ENCODE data around the gene VPS13D.

Gene VPS13D

DNA sequence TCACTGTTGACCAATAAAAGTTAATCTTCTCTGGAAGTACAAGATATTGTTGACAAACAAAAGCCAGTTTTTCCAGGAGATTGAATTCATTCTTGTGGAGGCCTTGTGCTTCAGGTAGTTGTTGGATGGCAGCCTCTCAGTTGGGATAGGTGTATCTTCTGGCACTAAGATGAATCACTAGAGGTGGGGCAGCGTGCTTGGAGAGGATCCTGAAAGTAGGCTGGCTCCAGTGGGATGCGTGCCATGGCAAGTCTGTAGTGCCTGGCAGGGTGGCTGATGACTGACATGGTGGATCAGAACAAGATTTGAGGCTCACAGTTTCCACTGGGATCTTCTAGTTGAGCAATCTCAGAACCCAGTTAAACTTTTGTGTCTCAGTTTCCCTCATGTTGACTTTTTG is 2.4 kb downstream of the VPS13D start:
- DNase-seq (ENCODE audit: low read depth), result no peak

DNA sequence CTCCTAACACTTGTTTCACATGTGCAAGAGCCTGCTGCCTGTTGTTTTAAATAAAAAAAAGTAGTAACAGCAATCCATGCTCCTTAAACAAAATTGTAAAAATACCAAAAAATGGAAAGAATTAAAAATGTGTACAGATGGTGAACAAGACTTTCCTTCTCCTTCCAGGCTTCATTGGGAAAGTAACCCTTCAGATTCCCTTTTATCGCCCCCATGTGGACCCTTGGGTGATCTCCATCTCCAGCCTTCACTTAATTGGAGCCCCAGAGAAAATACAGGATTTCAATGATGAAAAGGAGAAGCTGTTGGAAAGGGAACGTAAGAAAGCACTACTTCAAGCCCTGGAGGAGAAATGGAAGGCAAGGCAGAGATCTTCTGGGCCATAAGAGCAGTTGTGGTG is 14.2 kb downstream of the VPS13D start:
- DNase-seq (ENCODE audit: low read depth), result no peak

DNA sequence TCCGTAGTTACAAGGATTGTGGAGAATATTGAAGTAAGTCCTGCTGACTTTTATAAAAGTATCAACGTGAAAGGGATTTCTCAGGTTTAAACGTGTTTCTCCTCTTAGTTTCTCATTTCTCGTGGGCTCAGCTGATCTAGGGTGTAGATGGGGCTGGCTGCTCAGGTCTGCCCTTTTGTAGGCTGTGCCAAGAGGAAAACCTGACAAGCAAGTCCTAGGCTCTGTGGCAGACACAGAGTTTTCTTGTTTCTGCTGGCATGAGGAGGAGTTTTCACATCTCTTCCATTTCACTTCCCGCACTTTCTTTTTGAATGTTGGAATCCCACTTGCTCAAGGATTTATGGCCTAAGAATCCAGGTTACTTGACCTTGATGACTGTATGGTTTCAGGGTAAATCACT is 14.8 kb downstream of the VPS13D start:
- no peak for DNase-seq (ENCODE audit: low read depth)

DNA sequence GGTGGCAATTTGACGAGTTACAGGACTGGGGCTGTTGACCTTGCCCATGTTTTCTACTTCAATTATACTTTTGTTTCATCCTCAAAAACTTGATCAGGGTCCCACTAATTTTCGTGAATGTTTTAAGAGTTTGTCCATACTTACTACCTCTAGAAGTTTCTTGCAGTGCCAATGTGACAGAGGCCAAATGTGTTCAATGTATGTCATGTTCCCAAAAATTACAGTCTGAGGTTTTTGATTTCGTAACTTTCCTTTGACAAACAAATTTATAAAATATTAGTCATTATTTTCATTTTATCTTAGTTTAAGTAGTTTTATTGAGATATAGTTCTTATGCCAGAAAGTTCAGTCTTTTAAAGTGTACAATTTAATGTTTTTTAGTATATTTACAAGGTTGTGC is 15.3 kb downstream of the VPS13D start:
- no peak for DNase-seq (ENCODE audit: low read depth)

DNA sequence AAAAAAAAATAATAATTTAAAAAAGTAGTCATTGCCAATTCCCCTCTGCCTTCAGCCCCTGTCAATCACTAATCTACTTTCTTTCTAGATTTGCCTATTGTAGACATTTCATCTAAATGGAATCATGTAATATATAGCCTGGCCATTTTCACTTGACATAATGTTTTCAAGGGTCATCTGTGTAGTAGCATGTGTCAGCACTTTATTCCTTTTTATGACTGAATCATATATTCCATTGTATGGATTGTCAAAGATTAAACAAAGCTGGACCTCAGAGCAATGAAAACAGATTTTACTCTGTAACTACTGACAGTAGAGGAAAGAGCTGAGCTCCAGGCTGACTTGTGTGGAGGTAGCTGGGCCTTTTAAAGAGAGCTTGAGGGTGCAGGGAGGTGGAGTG is 15.9 kb downstream of the VPS13D start:
- DNase-seq (ENCODE audit: low read depth), result no peak

DNA sequence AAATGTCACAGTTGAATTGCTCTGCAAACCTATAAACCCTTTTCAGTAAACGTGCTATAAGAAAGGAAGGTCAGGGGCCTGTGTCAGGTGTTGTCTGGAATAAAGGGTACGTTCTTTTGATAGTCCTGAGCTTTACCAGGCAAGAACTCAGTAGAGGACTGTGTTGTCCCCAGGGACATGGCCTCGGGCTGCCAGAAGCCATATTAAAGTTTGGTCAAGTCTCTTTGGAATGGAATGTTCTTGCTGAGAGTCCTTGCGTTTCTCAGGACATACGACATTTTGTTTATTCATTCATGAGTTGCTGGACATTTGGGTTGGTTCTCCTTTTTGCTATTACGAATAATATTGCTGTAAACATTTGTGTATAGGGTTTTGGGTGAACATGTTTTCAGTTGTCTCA is 16.8 kb downstream of the VPS13D start:
- DNase-seq (ENCODE audit: low read depth), result no peak

- DNase-seq (ENCODE audit: low read depth), result no peak
Observed at GRCh38 chr1:12249181-12249580, 19.4 kb downstream of the VPS13D start.

- no peak for DNase-seq (ENCODE audit: low read depth)
Observed at GRCh38 chr1:12249748-12250147, 19.9 kb downstream of the VPS13D start.

GRCh38 chr1:12251442-12251841 is 21.6 kb downstream of the VPS13D start:
- no peak for DNase-seq (ENCODE audit: low read depth)

DNA sequence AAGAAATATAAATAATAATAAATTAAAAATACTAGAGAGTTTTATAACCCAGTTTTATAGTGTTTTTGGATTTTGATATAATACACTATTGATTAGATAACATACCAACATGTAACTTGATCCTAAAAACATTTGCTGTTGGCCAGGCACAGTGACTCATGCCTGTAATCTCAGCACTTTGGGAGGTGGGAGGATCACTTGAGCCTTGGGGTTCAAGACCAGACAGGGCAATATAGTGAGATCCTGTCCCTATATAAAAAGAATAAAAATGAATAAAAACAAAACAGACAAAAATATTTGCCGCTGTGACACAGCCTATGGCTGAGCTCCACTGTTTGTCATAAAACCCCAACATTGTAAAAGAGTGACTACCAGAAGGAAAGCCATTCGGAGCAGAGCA is 26.1 kb downstream of the VPS13D start:
- no peak for DNase-seq (ENCODE audit: low read depth)

- no peak for DNase-seq (ENCODE audit: low read depth)
Observed at GRCh38 chr1:12258272-12258671, 28.4 kb downstream of the VPS13D start.

- no peak for DNase-seq (ENCODE audit: low read depth)
Observed at GRCh38 chr1:12269351-12269750, 39.5 kb downstream of the VPS13D start.

DNA sequence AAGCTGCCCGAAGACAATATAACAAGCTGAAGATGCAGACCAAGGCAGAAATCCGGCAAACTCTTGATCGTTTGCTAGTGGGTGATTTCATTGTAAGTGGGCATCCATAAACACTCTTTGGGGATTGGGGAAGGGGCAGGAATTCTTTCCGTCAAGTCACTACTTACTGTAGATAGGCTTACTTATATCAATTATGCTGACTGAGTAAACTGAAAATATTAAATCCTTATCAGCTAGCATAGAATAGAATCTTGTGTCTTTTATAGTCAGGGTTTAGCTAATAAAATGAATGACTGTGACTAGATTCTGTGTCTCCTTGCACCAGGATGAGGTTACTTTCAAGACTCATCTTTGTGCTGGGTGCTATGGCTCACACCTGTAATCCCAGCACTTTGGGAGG is 41.2 kb downstream of the VPS13D start:
- DNase-seq (ENCODE audit: low read depth), result no peak

DNA sequence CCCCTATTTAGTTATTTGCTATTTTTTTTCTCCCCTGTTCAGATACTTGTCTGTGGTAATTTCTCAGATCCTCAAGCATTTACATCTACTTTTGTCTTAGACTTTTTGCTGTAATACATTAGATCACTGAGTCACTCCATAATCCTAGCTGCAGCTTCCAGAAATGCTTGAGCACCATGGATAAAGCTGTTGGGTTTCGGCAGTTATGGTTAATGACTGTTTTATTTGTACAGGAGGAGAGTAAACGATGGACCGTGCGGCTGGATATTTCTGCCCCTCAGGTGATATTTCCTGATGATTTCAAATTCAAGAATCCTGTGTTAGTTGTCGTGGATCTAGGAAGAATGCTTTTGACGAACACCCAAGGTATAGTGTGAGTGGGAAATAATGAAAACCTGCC is 42.9 kb downstream of the VPS13D start:
- no peak for DNase-seq (ENCODE audit: low read depth)

- DNase-seq (ENCODE audit: low read depth), result no peak
Observed at GRCh38 chr1:12275370-12275769, 45.5 kb downstream of the VPS13D start.

GRCh38 chr1:12276225-12276624 is 46.4 kb downstream of the VPS13D start:
- peak; percentile 23 for DNase-seq (ENCODE audit: low read depth)

DNA sequence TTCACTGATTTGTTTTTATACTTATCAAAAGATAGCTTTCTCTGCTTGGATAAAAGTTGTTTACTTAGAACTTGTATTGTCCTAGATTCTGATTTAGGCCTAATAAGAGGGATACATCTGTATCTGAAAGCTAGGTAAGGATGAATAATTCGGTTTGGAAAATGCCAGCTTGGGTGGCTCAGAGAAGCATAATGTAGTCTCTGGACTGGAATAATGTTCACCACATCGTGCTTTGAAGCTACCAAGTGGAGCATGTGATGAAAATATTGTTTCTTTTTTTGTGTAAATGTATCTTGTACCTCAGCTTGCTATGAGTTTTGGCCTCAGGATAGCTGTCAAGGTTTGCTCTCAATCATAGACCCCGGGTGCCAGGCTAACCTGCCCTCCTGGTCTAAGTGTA is 49.2 kb downstream of the VPS13D start:
- no peak for DNase-seq (ENCODE audit: low read depth)

DNA sequence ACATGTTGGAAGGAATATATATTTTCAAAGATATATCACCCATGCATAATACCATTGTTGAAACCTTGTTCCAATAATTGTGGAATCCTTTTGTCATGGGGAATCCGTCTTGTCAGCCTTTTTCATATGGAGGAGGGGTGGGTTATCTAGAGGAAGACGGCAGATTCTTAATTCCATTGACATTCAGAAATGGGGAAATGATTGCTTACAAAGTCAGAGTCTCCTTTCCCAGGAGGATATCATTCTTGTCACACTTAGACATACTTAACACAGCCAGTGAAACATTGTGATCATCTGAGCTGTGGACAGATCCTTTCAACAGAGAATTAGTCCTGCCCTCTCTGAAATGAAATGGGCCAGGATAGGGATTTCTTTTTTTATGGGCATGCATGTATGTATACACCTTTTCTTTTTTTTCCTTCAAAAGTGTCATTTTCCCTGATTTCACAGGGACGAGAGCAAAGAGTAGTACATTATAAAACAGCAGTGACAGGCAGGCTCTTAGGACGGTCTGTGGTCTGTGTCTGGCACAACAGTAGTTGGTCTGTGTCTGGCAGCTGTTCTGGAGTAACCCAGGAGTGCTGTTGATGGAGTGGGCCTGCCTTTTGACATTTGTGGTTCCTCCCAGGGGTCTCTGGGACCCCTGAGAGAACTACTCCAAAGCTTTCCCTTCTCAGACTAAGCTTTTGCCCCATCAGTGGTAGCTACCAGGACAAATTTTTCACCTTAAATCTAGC is 50.1 kb downstream of the VPS13D start:
- no peak for DNase-seq (ENCODE audit: low read depth)

DNA sequence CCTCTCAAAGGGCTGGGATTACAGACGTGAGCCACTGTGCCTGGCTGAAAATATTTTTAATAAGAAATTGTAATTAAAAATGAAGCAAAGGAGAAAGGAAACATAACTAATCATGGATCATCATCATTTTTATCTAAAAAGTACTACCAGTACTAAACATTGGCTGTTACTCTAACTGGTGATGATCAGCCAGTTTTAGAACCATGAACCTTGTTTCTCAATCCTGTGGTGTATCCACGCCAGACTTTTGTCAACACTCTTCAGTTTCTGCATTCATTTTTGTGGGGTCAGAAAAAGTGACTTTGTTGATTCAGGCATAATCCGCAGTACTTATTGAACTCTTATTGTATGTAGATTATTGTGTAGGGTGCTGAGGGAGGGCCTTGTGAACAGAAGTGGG is 52.3 kb downstream of the VPS13D start:
- DNase-seq (ENCODE audit: low read depth), result no peak

DNA sequence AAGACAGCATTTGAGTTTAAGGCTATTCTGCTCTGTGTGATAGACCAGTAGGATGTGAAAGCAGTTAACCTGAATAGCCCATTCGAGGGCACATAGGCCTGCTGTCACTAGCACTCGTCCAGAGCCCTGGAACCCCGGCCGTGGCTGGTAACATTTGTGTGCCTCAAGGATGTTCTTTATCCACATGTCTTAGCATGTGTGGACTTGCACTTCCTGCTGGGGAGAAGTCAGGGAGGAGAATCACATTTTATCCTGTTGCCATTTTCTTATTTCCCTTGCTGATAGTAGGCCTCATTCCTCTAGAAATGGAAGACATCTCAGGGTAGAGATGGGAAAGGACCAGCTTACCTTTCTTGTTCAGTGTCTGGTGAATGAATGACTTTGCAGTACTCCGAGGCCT is 54.7 kb downstream of the VPS13D start:
- DNase-seq (ENCODE audit: low read depth), result no peak

- DNase-seq (ENCODE audit: low read depth), result no peak
Observed at GRCh38 chr1:12285496-12286143, 55.8 kb downstream of the VPS13D start.

DNA sequence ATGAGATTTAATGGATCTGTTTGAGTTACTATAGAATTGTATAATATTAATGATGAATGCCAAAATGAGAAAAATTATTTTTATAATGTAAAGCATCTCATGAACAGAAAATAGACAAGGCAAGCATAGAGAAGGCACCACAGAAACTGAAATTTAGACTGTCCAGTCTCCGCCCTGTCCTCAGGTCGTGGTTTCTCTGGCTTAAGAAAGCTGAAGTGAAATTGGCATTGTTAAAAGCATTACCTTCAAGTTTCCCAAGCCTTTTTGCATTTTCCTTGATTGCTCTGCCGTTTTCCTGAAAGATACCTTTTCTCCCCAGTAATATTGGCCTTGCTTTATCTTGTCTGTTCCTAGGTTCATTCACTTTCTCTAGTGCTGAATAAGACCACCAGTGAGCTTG is 58.0 kb downstream of the VPS13D start:
- DNase-seq (ENCODE audit: low read depth), result no peak

DNA sequence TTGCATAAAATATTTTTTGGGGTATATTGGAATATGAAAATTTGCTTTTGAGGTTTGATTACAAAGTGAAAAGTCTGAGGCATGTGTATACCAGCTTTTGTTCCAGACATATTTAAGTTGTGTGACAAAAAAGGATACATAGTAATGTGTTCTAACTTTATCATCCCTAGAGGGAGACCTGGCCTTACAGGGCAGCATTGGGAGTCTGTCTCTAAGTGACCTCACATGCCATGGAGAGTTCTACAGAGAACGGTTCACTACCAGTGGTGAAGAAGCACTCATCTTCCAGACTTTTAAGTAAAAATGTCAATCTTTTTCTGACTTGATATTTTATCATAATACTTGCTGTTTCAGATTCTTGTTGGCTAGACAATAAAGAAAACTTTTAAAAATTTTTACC is 61.0 kb downstream of the VPS13D start:
- no peak for DNase-seq (ENCODE audit: low read depth)

DNA sequence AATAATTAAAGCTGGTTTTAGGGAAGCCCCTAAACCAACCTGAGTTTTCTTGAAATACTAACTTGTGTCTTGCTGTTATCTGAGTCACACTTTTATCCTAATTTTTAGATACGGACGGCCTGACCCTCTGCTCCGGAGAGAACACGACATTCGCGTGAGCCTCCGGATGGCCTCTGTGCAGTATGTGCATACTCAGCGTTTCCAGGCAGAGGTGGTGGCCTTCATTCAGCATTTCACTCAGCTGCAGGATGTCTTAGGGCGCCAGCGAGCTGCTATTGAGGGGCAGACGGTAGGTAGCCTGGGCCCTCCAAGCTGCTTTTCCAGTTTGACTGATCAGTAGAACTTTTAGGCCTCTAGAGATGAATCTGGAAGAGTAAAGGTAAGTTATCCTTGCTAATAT is 63.6 kb downstream of the VPS13D start:
- no peak for DNase-seq (ENCODE audit: low read depth)
